ENCODE data around the gene GTPBP4. TPM values are rescaled to one million over a fixed set of nuclear protein-coding genes. Genes with fewer than 3 reads are reported as not detected.

Gene GTPBP4
- total and polyA plus RNA-seq, 2 of the 8 experiments (the other 6 are each of a cell fraction or from before 2014, with no cell fraction given): 16.9 to 98.1 TPM

DNA sequence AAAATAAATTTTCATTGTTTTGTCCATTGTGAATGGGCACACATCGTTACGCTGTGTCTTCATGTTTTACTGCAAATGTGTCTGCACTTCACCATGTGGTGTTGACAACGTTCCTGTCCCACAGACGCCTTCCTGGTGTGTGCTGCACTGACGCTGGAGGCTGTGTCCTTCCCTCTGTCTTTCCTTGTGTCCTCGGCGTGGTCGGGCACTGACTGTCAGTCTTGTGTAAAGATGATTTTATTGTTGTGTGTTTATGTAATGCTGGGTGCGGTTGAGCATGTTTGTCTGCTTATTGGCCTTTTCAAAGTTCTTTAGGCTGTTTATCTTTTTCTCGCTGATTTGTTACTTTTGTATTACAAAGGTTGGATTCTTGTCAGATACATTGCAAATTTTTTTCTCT, 19.3 kb downstream of the GTPBP4 start:
- Histone ChIP-seq H3K4ac (replicated peaks; ENCODE audit: insufficient read length, low read depth, low read length) (no peak overlapping the region), H2BK20ac (ENCODE audit: low read length) (no peak overlapping the region), H4K8ac (ENCODE audit: extremely low read depth, insufficient read depth, low read length) (no peak overlapping the region), H2BK5ac (ENCODE audit: low read depth, low read length) (no peak overlapping the region), H4K5ac (ENCODE audit: insufficient read length, low read depth, low read length) (no peak overlapping the region), H3K36me3 (ENCODE audit: control insufficient read depth in 2 of 4, insufficient read depth in 4 of 4, low read length in 3 of 4) (peaks cover 63 to 96% (median 83%) of the 10 kb centered on the region in 4 experiments), H2AK5ac (ENCODE audit: low read depth, low read length) (no peak overlapping the region), H2BK120ac (replicated peaks; ENCODE audit: low read depth, low read length) (no peak overlapping the region), H3K23ac (ENCODE audit: insufficient read length) (no peak overlapping the region), H3K4me3 (ENCODE audit: extremely low read depth in 1 of 4, insufficient read depth in 2 of 4, low read depth in 3 of 4, low read length in 4 of 4) (no peak overlapping the region), H4K20me1 (replicated peaks in 1 of 2; ENCODE audit: control insufficient read depth in 1 of 2, insufficient read depth in 2 of 2, low read length in 2 of 2) (peaks cover 10 to 20% of the 10 kb centered on the region in 2 experiments), H2AFZ (ENCODE audit: low read length) (no peak overlapping the region), H2BK12ac (ENCODE audit: low read depth, low read length) (no peak overlapping the region), H3K9me3 (ENCODE audit: insufficient read depth in 2 of 2, low read depth in 1 of 2, low read length in 1 of 2) (no peaks in the 10 kb centered on the region), H3K27me3 (replicated peaks in 1 of 4; ENCODE audit: control insufficient read depth in 3 of 4, extremely low read depth in 1 of 4, insufficient read depth in 3 of 4, low read length in 3 of 4) (no peaks in the 10 kb centered on the region), H4K91ac (replicated peaks; ENCODE audit: insufficient read length, low read length) (no peak overlapping the region), H3K79me2 (ENCODE audit: control insufficient read depth in 1 of 2, insufficient read depth in 2 of 2, low read length in 2 of 2) (peaks cover 0 to 20% of the 10 kb centered on the region in 2 experiments; a peak in 3 of 4 replicates), H2BK15ac (ENCODE audit: low read length) (no peak overlapping the region), H3K23me2 (ENCODE audit: low read depth, low read length) (no peaks in the 10 kb centered on the region), H3K4me1 (replicated peaks in 1 of 4; ENCODE audit: control insufficient read depth in 3 of 4, insufficient read depth in 4 of 4, low read length in 3 of 4) (no peaks in the 10 kb centered on the region), H3K18ac (ENCODE audit: extremely low read depth, low read length) (no peak overlapping the region), H3K27ac (ENCODE audit: low read depth, low read length) (no peak overlapping the region), H3K9ac (replicated peaks in 1 of 4; ENCODE audit: extremely low read depth in 1 of 4, low read depth in 3 of 4, low read length in 3 of 4) (no peak overlapping the region; a peak in 1 of 7 replicates), H3K14ac (ENCODE audit: insufficient read length) (no peak overlapping the region), H3K56ac (replicated peaks; ENCODE audit: insufficient read length, low read depth, low read length) (no peak overlapping the region), H3K79me1 (ENCODE audit: low read depth, low read length) (peaks cover 6% of the 10 kb centered on the region), H3K4me2 (ENCODE audit: insufficient read depth in 1 of 2, low read depth in 2 of 2, low read length in 2 of 2) (no peak overlapping the region)
- FAIRE-seq: no peak
- no peak for DNase-seq (ENCODE audit: low read depth in 1 of 2, low spot score in 2 of 2)
- ChIA-PET CTCF (ENCODE audit: partially characterized antibody) (no interaction called here), POLR2A (ENCODE audit: partially characterized antibody) (no interaction called here)
- 93% methylated on average over 10 of the region's 10 CpGs; no CpG with 5 or more reads in 1 of the 2 experiments for WGBS, 2 experiments (ENCODE audit: extremely low coverage in 1 of 2, insufficient coverage in 1 of 2, insufficient read length in 1 of 2, insufficient replicate concordance in 2 of 2, low coverage in 1 of 2, low lambda C conversion rate in 2 of 2, missing lambda C conversion rate in 1 of 2)
- TF ChIP-seq RXRA (IDR thresholded peaks at IDR 0.05; ENCODE audit: insufficient read depth, low read depth, low read length) (no peak), SP2 (IDR thresholded peaks at IDR 0.05; ENCODE audit: low read length) (no peak), CHD2 (IDR thresholded peaks at IDR 0.05; ENCODE audit: low read length) (no peak), GABPA (IDR thresholded peaks at IDR 0.05; ENCODE audit: borderline replicate concordance, insufficient read depth, low read length) (no peak), POLR2A (IDR thresholded peaks at IDR 0.05; ENCODE audit: control extremely low read depth in 1 of 2, low read depth in 2 of 2, low read length in 2 of 2) (no peak), HDAC2 (IDR thresholded peaks at IDR 0.05; ENCODE audit: borderline replicate concordance in 1 of 2, low read depth in 2 of 2, low read length in 2 of 2) (no peak)

Data from H1 (cell line).